ENCODE data around the gene ATP13A2. TPM values are rescaled to one million over a fixed set of nuclear protein-coding genes. Genes with fewer than 3 reads are reported as not detected.

The ATP13A2 gene
- total RNA-seq, 2 donors from 2014 or later = 18.8 to 19.5 TPM

- intact Hi-C loops (cut with DNase I) = no loop called here
- DNase-seq (no peak), ATAC-seq (no peak)
Measured at GRCh38 chr1:16982902-16983301, 28.8 kb downstream of the ATP13A2 start.

- ATAC-seq (no peak), DNase-seq (no peak)
- intact Hi-C loops (cut with DNase I) = no loop called here
Measured at GRCh38 chr1:16981269-16981849, 30.4 kb downstream of the ATP13A2 start.

DNA sequence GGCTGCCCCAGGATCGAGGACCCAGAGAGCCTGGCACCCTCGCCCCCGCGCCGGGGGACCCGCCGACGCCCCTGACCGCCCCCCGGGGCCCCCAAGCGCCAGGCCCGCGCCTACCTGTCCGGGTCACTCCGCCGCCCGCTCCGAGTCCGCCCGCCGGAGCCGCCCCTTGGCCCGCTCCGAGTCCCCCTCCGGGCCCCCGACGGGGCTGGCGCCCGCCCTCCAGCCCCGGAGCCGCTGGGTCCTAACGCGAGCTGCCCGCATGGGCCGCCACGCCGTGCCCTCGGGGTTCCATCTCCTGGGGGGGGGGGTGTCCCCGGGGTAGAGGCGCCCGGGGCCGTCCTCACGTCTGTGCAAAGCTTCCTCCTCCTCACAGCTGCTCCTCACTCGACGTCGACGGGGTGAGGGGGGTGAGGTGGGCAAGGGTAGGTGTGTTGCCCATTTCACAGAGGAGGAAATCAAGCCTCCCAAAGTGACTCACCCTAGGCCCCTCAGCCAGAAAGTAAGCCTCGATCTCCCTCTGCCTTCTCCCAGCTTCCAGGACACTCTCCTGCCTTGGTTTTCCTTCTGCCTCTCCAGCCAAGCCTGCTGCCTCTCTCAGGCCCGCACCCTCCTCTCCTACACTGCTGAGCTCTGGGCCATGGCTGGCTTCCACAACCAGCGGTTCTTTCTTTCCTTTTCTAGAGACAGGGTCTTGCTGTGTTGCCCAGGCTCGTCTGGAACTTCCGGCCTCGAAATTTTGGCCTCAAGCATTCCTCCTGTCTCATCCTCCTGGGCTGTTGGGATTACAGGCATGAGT is 31.1 kb downstream of the ATP13A2 start, which contains the start of gene MFAP2:
Gene MFAP2, minus strand, starts transcription at position 148 of the 796 bp plus-strand sequence. CDS start 2,347 bp downstream, outside the sequence.
- peak; percentile 20 to 28 for ATAC-seq
- DNase-seq = no peak
- intact Hi-C loops (cut with DNase I) = no loop called here

DNA sequence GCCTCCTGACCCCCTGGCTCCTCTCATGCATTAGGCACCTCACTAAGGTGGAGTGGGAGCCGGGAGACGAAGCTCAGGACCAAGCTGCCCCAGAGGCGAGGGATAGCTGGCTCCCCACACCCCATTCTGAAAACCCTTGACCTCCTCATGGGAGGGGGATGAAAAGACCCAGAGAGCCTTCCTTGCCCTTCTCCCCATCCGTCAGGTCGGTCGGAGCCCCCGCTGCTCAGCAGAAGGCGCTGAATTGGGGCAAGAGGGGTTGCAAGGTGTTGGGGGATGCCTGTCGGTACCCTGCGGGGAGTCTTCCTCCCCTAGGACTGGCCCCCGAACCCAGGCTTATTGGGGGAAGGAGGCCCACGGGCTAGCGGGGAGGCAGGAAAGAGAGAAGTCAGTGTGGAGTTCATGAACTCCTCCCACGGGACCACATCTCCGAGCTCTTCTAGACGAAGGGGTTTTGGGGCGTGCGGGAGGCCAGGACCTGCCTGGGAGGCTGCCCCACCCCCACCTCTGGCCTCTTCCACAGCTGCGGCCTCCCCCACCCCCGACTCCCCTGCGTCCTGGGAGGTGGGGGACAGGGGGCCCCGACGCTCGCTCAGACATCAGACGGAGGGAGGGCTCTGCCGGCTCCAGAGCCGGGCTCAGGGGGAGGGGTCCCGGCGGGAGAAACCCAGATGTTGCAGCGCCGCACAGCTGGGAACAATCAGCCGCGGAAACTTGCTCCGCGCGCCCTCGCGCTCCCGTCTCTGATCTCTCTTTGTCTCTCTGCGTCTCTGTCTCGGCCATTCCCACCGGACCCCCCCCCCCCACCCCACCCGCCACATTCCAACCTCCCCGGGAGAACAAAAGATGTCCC is 32.0 kb downstream of the ATP13A2 start:
- ATAC-seq = peak; percentile 13 to 17
- intact Hi-C loops (cut with DNase I) = no loop called here
- DNase-seq = no peak

GRCh38 chr1:16978567-16979474 is 32.9 kb downstream of the ATP13A2 start:
- intact Hi-C loops (cut with DNase I) = no loop called here
- ATAC-seq (peak; percentile 61 to 70), DNase-seq (peak; percentile 63)

GRCh38 chr1:16978139-16978538 is 33.6 kb downstream of the ATP13A2 start:
- intact Hi-C loops (cut with DNase I) = no loop called here
- DNase-seq (no peak), ATAC-seq (no peak)

- intact Hi-C loops (cut with DNase I) = no loop called here
- DNase-seq = no peak
- no peak for ATAC-seq
Measured at GRCh38 chr1:16977377-16977776, 34.4 kb downstream of the ATP13A2 start.

DNA sequence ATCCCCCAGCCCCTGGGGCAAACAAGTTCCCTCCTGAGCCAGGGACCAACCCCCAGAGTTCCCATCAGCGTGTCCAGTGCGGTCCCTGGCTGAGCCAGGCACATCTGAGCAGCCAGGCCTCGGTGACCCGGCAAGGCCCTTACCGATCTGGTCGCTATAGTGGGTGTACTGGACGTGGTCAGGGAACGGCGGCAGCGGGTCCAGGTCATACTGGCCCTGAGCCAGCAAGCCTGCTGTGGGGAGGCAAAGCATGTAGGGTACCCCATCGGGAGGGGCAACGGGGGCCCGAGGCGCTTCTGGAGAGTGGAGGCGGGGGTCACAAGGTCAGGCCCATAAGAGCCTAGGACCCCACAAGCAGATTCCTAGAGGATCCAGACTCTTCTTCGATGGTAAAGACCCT is 34.8 kb downstream of the ATP13A2 start:
- DNase-seq = no peak
- no peak for ATAC-seq
- intact Hi-C loops (cut with DNase I) = no loop called here

DNA sequence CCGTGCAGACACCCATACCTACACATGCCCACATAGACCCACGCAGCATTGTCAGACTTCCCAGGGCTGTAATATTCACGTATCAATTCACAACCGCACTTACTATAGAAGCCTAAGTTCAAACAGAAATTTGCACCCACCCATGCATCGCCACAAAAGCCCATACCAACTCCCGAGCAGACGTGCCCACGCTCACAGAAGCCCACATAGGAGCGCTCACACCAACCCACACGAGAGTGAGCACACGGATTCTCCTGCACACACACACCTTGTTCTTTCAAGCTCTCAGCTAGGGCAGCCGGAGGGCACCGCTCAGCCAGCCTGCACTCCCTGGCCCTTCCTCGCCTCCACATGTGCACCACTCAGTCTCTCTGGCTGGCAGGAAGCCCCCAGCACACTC is 35.9 kb downstream of the ATP13A2 start:
- DNase-seq (no peak), ATAC-seq (no peak)
- intact Hi-C loops (cut with DNase I) = no loop called here

GRCh38 chr1:16975211-16975610 is 36.5 kb downstream of the ATP13A2 start:
- ATAC-seq = no peak
- DNase-seq = no peak
- intact Hi-C loops (cut with DNase I) = no loop called here

DNA sequence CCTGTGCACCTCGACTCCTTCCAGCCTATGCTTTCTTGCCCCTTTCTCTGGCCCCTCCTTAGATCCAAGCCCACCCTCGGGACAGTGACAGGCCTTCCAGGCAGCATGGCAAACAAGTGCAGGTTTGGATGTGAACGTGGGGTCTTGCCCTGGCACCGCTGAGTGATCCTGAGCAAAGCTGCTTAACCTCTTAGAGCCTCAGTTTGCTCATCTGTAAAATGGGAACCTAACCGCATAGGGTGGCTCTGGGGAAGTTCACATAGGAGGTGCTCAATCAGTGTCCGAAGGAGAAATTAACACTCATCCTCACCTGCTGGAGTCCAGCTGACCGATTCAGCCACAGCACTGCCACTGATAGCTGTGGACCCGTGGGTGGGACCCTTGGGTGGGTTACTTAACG is 38.5 kb downstream of the ATP13A2 start:
- intact Hi-C loops (cut with DNase I) = no loop called here
- DNase-seq (no peak), ATAC-seq (no peak)

DNA sequence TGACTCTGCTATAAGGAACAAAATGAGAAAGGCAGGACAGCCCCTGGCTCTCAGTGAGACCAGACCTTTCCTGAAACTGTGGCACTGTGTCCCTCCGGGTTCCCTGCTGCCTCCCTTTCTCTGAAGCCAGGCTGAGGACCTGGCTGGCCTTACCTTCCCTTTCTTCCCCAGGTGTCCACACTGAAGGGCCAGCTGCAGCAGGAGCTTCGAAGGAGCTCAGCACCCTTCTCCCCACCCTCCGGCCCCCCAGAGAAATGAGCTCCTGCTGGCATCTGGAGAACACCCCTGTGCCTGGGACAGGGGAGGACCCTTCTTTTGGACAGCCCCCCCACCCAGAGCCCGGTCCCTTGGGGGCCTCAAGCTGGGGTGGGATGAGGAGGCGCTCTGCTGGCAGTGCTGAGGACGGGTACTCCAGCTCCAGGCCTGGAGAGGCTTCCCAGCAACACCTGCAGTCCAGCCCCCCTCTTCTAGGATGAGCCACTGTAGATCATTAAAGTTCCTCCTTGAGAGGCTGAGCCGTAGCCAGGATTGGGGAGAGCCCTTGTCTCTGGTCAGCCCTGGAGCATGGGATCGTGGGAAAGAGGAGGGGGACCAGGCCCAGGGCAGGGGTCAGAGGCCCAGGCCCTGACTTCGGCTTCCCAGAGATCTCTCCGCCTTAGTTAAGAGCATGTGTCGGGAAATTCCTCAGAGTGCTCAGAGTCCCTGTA is 39.4 kb downstream of the ATP13A2 start:
- ATAC-seq = no peak
- DNase-seq = no peak
- intact Hi-C loops (cut with DNase I) = no loop called here

DNA sequence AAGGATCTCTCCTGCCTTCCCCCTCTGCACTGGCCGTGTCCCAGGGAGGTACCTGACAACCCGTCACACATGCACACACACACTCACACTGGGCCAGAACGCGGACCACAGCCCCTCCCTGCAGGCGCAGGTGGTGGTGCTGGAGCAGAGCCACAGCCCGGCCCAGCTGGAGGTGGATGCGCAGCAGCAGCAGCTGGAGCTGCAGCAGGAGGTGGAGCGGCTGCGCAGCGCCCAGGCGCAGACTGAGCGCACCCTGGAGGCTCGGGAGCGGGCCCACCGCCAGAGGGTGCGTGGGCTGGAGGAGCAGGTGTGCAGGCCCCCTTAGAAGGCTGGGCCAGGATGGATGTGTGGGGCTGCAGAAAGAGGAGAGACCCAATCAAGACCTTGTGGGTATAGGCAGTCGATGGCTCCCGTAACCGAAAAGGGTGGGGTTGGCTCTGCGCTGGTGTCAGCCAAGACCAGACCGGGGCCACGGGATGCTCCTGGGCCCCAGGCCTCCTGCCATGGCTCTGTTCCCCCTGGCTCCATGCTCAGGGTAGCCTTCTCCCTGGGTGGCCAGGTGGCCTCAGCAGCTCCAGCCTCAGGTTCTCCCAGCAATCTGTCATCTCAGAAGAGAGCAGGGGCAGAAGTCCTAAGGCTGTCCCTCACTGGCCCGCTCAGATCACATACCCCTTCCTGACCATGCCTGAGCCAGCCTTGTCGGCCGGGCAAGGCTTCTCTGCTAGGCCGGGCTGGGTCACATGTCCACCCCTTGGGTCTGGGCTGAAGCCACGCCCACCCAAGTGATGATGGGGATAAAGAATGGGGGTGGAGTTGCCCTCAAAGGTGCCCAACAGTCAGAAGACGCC is 40.2 kb downstream of the ATP13A2 start:
- intact Hi-C loops (cut with DNase I) = no loop called here
- ATAC-seq (peak in 1 of 2 donors; percentile 6), DNase-seq (no peak)

DNA sequence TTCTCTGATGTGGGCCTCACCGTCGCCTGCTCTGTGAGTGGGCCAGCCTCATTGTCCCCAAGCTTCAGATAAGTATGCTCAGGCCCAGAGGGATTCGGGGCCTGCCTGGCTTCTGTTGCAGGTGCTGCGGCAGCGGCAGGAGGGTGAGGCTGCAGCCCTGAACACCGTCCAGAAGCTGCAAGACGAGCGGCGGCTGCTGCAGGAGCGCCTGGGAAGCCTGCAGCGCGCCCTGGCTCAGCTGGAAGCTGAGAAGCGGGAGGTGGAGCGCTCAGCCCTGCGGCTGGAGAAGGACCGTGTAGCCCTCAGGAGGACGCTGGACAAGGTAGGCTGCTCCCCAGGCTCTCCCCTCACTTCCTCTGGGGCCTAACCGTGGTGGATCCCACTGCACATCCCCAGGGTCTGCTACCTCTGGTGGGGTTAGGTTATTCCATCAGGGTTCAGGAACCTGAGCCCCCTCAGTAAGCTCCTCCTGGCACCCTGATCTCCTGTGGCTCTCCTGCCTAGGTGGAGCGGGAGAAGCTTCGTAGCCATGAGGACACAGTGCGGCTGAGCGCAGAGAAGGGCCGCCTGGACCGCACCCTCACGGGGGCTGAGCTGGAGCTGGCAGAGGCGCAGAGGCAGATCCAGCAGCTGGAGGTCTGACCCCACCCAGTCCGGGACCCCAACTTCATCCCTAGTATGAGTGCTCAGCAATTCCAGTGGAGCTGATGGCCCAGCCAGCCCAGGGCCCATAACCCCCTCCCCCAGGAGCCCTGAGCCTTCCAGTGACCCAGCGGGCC is 41.4 kb downstream of the ATP13A2 start:
- DNase-seq (no peak), ATAC-seq (no peak)
- intact Hi-C loops (cut with DNase I) = no loop called here

DNA sequence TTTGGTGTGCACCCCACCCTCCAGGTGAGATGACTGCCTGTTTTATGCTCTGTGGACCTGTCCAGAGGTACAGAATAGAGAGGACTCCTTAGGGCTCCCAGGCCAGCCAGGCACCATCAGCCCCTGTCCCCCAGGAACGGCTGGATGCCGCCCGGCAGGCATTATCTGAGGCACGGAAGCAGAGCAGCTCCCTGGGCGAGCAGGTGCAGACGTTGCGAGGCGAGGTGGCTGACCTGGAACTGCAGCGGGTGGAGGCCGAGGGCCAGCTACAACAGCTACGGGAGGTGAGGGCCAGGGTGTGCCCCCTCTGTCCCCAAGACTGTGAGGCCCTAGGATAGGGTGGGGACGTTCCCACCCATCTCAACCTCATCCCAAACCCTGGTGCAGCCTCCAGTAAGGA is 42.1 kb downstream of the ATP13A2 start:
- ATAC-seq = no peak
- DNase-seq = no peak
- intact Hi-C loops (cut with DNase I) = no loop called here

- ATAC-seq = no peak
- no peak for DNase-seq
- intact Hi-C loops (cut with DNase I) = no loop called here
Measured at GRCh38 chr1:16969057-16969611, 42.6 kb downstream of the ATP13A2 start.

All from left cardiac atrium (tissue), 4 donors.